ENCODE measurements around the gene PRPF8.

Gene PRPF8

GRCh38 chr17:1627182-1627981, 57.3 kb downstream of the PRPF8 start:
- DNase-seq (ENCODE audit: low read depth, low spot score) = no peak

DNA sequence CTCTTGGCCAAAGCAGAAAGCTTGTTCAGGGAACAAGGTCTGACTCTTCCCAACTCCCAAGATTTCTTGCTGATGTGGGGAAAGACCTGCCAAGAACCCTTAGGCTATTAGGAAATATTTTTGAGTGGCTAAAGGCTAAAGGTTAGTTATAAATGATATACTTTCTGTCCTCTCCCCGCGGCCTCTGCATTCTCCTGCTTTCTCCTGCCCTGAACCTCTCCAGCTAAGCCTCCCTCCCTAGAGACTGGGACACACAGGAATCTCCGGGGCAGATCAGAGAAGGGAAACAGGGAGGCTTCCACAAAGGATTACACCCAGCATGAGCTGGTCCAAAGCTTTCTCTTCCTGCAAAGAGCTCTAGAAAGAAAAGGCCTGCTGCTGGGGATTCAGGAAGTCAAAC, 58.3 kb downstream of the PRPF8 start:
- DNase-seq (ENCODE audit: low read depth, low spot score) = no peak

DNA sequence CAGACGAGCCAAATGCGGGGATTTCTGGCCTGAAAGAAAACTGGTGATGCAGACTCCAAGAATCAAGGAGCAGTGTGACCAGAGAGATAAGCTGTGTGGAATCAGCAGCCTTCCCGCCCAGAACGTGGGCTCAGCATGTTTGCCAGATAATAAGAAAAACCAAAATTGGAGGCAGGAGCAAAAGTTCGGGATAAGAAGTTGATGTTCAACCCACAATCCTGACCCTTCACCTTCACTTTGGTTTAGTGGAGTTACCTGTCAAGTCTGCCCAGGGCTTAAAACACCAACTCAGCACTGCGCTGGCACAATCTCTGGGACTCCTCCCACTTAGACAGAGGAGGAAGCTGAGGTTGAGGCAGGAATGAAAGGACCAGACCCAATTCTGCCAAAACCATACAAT, 59.1 kb downstream of the PRPF8 start:
- DNase-seq (ENCODE audit: low read depth, low spot score) = no peak

DNA sequence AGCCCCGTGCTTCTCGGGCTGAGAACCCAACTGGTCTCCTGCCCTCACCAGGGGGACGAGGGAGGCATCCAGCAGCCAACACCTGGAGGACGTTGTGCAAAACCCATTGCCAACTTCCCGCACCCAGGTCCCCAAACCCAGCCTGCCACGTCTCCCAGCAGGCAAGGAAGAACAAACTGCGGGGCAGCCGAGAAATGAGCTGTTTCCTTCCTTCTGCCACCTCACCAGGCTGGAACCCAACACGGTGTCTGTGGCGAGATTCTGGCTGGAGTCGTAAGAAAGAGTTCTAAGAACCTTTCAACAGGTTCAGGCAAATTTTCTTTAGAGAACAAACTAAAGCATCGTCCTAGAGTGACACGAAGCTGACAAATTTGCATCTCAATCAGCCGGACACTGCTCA, 59.6 kb downstream of the PRPF8 start:
- no peak for DNase-seq (ENCODE audit: low read depth, low spot score)

GRCh38 chr17:1624650-1625049, 60.0 kb downstream of the PRPF8 start:
- no peak for DNase-seq (ENCODE audit: low read depth, low spot score)

GRCh38 chr17:1623057-1623630, 61.5 kb downstream of the PRPF8 start:
- DNase-seq (ENCODE audit: low read depth, low spot score) = no peak

GRCh38 chr17:1621273-1621954, 63.3 kb downstream of the PRPF8 start:
- no peak for DNase-seq (ENCODE audit: low read depth, low spot score)

- peak; percentile 88 for DNase-seq (ENCODE audit: low read depth, low spot score)
Observed at GRCh38 chr17:1620486-1620885, 64.2 kb downstream of the PRPF8 start.

DNA sequence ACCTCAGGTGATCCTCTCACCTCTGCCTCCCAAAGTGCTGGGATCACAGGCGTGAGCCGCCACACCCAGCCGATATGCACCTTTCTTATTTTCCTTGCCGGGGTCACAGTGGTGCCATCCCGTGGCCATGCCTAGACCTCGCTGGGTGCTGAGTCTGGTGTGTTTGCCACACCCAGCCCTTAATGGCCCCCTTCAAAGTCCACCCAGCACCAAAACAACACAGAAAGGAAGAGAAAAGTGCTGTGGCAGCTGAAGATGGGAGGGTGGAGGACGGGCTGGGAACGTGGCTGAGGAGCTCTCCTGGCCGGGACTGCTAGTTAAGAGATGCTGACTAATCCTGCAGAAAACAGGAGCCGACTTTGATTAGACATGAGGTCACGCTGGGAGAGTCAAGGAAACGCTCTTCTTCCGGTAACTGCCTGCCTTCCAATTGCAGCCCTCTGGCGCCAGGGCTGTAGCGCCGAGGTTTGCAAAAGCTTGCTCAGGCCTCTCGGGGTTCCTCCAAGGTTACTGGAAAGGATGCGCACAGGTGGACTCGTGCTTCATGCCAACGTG, 67.0 kb downstream of the PRPF8 start:
- DNase-seq (ENCODE audit: low read depth, low spot score) = peak; percentile 82

- DNase-seq (ENCODE audit: low read depth, low spot score) = no peak
Observed at GRCh38 chr17:1616101-1616500, 68.6 kb downstream of the PRPF8 start.

DNA sequence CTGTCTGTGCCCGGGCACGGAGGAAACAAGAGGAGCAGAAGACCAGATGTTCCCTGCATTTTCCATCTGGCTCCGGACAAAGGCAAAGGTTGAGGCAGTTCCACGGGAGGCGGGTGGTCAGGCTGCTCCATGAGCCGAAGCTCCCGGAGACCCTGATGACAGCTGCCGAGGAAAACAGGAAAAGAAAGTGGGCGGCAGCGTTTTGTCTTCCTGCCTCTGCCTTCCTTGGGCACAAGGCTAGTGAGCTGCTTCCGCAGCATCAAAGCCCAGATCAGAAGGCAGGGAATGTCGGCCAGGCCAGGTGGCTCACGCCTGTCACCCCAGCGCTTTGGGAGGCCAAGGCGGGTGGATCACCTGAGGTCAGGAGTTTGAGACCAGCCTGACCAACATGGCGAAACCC, 72.3 kb downstream of the PRPF8 start:
- DNase-seq (ENCODE audit: low read depth, low spot score) = no peak

GRCh38 chr17:1611715-1612114, 73.0 kb downstream of the PRPF8 start:
- no peak for DNase-seq (ENCODE audit: low read depth, low spot score)

DNA sequence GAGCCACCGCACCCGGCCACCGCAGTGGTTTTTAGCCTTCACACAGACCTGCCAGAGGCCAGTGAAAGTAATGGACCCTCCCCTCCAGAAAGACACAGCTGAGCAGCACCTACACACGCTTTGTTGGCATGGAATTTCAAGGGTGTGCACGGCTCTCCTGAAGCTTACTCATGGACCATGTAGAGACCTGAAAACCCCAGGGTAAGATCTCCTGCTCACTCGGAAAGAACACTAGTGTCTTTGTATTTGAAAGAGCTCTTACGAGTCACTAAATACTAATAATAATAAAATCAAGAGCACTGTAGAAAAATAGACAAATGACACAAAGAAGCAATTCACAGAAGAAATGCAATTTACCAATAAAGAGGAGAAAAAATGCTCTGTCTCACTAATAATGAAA, 76.0 kb downstream of the PRPF8 start:
- DNase-seq (ENCODE audit: low read depth, low spot score) = no peak

DNA sequence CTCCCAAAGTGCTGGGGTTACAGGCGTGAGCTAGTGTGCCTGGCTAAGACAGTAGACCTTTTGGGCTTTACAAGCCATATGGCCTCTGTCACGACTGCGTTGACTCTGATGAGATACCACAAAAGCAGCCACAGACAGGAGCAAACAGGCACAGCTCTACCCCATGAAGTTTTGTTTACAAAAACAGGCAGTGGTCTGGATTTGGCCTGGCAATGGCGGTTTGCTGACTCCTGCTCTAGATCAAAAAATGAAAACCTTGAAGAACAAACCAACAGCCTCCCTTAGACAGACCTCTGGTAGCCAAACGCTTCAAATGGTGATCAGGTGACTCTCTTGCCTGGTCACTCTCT, 76.7 kb downstream of the PRPF8 start:
- DNase-seq (ENCODE audit: low read depth, low spot score) = no peak

DNA sequence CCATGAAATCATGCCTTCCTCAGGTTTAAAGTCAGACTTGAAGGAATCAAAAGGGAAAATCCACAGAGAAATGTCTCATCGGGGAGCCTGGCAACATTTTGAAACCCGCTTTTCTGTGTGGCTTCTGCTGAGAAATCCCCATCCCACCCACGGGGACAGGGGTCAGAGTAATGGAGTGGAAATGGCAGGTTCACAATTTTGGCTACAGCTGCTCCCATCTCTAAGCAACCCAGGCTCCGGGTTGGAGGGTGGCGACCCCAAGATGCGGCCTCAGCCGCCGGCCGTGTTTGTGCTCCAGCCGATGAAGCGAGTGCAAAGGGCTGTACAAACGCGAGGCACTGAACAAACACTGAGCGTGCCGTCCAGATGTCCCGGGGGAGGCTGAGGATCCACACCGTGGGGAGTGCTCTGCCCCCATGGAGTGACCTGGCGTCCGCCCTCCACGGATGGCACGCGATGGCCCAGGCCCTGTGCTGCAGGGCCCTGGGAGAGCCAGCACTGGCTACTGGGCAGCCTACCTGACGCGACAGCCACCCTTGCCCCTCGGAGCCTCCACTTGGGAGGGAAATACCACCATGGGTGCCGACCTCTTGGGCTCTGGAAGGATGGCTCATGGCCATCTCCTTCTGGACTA, 78.2 kb downstream of the PRPF8 start:
- DNase-seq (ENCODE audit: low read depth, low spot score) = no peak

- no peak for DNase-seq (ENCODE audit: low read depth, low spot score)
Observed at GRCh38 chr17:1605681-1606351, 78.9 kb downstream of the PRPF8 start.

GRCh38 chr17:1604831-1605528, 79.7 kb downstream of the PRPF8 start:
- DNase-seq (ENCODE audit: low read depth, low spot score) = peak; percentile 60

- DNase-seq (ENCODE audit: low read depth, low spot score) = no peak
Observed at GRCh38 chr17:1601571-1601970, 83.1 kb downstream of the PRPF8 start.
